ENCODE results near the gene PDIA2.

The PDIA2 gene

DNA sequence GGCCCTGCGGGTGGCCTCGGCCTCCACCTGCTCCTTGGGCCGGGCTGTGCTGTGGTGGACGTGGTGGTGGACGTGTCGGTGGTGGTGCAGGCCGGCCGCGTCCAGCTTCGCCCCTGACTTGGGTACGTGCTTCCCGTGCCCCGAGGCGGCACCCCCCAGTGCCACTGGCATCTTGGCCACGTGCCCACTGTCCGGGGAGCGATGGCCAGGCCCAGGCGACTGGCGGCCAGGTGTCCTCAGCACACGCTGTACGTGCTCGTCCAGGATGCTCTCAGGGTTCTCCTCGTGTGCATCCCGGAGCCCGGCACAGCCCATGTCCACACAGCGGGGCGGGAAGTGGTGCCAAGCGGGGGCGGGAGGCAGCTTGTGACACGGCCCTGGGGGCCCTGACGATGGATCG lies 14.9 kb downstream of the PDIA2 start:
- DNase-seq (ENCODE audit: low read depth in 2 of 2) = no peak

DNA sequence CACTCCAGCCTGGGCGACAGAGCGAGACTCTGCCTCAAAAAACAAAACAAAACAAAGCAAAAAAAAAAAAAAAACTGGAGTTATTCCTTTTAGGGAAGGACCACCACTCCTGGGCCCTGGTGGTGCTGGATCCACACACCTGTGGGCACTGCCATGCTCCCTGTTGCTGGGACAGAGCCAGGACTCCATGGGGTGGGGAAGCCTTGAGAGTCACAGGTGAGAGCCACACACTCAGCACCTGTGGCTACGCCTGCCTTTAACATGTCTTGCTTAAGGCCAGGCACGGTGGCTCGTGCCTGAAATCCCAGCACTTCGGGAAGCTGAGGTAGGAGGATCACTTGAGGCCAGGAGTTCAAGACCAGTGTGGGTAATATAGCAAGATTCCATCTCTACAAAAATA lies 18.3 kb downstream of the PDIA2 start:
- no peak for DNase-seq (ENCODE audit: low read depth in 2 of 2)

DNA sequence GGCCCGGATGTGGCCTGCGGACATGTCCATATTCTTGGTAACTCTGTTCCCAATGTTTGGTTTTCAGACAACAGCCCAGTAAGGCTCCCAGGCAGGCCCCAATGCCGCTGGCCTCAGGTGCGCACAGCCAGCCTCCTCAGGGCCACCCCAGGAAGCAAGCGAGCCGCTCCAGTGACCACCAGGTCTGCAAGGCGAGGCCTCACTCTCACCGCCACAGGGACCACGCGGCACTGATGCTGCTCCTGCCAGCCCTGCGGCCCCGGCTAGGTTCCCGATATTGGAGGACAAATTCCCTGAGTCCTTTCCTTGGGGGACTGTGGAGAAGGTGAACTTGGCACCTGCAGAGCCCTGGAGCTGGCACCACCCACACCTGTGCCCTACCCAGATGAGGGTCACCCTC lies 19.0 kb downstream of the PDIA2 start:
- DNase-seq (ENCODE audit: low read depth in 2 of 2) = no peak

DNA sequence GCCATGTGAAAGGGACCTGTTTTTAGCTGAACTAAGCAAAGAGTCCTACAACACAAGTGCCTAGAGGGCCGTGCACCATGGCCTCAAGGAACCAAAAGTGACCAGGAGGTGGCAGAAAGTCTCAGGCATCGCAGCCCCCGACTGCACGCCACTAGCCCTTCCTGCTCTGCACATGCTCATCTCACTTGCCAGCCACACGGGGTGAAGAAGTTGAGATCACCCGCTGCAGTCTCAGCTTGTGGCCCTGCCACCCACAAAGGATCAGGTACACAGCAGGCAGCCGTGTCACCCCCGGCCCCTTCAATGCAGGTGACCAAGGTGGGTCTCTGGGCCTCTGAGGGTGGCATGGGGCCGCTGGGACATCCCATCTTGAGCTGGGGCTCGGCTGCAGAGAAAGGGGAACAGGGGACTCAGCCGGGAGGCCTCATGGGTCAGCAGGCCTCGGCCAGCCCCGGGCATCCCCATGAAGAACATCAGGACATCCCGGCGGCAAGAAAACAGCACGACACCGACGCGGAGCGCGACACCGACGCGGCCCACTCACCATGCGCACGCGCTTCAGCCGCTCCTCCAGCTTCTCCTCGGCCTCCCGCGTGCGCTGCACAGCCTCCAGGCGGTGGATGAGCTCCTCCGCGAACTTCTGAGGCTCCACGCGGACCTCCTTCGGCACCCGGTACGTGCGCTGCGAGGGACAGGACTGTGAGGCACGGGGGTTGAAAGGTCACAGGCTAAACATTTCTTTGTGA lies 21.0 kb downstream of the PDIA2 start:
- DNase-seq (ENCODE audit: low read depth in 2 of 2) = no peak

GRCh38 chr16:305916-306626 lies 23.1 kb downstream of the PDIA2 start:
- no peak for DNase-seq (ENCODE audit: low read depth in 2 of 2)

- DNase-seq (ENCODE audit: low read depth in 2 of 2) = no peak
Observed at GRCh38 chr16:306911-307370, 24.0 kb downstream of the PDIA2 start.

- no peak for DNase-seq (ENCODE audit: low read depth in 2 of 2)
Observed at GRCh38 chr16:307691-308312, 24.8 kb downstream of the PDIA2 start.

DNA sequence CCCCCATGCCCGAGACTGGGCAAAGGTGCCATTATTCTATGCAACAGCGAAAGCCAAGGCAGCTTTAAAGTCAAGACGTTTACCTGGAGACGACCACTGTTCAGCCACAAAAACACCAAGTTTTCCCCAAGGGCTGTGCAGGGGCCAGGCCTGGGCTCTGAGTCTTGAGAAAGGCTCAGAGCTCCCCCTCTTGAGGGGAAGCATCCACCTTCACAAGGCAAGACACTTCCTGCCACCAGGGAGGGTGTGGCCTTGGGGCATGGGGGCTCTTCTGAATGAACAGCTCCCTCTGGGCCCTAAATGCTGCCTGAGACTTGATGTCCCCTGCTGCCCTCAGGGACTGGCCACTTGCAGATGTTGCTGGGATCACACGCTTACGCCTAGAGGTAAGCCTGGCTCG lies 26.5 kb downstream of the PDIA2 start:
- DNase-seq (ENCODE audit: low read depth in 2 of 2) = no peak

DNA sequence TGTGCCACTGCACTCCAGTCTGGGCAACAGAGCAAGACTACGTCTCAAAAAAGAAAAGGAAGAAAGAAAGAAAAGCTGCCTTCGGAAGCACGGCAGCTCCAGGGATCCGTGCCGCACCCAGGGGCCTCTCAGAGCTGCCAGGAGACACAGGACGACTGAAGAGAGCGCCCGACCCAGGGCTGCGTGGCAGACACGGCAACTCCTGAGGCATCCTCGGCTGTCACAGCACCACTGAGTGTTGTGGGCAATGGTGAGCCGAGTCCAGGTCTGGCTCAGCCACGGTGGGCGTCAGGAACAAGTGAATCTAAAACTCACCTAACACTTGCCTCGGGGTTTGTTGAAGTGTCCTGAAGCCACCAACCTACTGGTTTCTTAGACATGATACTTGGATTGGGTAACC lies 28.8 kb downstream of the PDIA2 start:
- no peak for DNase-seq (ENCODE audit: low read depth in 2 of 2)

GRCh38 chr16:314351-314750 lies 31.4 kb downstream of the PDIA2 start:
- no peak for DNase-seq (ENCODE audit: low read depth in 2 of 2)

- DNase-seq (ENCODE audit: low read depth in 2 of 2) = no peak
Observed at GRCh38 chr16:314795-315299, 31.9 kb downstream of the PDIA2 start.

- no peak for DNase-seq (ENCODE audit: low read depth in 2 of 2)
Observed at GRCh38 chr16:316741-317464, 33.9 kb downstream of the PDIA2 start.

- DNase-seq (ENCODE audit: low read depth in 2 of 2) = no peak
Observed at GRCh38 chr16:317583-317982, 34.6 kb downstream of the PDIA2 start.

- no peak for DNase-seq (ENCODE audit: low read depth in 2 of 2)
Observed at GRCh38 chr16:318628-319027, 35.7 kb downstream of the PDIA2 start.

DNA sequence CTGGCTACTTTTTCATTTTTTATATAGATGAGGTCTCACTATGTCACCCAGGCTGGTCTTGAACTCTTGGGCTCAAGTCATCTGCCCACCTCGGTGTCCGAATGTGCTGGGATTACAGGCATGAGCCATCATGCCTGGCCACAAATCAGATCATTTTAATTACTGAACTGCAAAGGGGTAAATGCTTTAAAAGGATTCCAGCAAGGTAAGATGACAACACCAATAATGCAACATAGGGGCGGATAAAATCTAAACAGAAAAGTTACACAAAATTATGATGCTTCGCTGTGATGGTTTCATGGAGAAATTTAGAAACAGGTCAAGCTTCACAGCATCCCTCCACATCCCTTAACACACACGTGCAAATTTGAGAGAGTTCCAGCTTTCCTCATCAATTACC lies 37.2 kb downstream of the PDIA2 start:
- no peak for DNase-seq (ENCODE audit: low read depth in 2 of 2)

DNA sequence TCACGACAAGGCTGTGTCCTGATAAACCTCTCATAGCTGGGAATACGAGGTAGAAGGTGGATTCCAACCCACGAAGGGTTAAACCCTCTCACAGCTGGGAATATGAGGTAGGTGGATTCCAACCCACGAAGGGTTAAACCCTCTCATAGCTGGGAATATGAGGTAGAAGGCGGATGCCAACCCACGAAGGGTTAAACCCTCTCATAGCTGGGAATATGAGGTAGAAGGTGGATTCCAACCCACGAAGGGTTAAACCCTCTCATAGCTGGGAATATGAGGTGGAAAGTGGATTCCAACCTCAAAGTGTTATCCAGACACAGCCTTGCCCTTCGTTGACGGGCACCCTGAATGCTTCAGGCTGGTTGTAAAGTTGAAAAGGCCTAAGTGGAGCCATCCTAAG lies 38.6 kb downstream of the PDIA2 start:
- no peak for DNase-seq (ENCODE audit: low read depth in 2 of 2)

GRCh38 chr16:322476-323143 lies 39.6 kb downstream of the PDIA2 start:
- DNase-seq (ENCODE audit: low read depth in 2 of 2) = no peak

- no peak for DNase-seq (ENCODE audit: low read depth in 2 of 2)
Observed at GRCh38 chr16:324201-324450, 41.2 kb downstream of the PDIA2 start.

DNA sequence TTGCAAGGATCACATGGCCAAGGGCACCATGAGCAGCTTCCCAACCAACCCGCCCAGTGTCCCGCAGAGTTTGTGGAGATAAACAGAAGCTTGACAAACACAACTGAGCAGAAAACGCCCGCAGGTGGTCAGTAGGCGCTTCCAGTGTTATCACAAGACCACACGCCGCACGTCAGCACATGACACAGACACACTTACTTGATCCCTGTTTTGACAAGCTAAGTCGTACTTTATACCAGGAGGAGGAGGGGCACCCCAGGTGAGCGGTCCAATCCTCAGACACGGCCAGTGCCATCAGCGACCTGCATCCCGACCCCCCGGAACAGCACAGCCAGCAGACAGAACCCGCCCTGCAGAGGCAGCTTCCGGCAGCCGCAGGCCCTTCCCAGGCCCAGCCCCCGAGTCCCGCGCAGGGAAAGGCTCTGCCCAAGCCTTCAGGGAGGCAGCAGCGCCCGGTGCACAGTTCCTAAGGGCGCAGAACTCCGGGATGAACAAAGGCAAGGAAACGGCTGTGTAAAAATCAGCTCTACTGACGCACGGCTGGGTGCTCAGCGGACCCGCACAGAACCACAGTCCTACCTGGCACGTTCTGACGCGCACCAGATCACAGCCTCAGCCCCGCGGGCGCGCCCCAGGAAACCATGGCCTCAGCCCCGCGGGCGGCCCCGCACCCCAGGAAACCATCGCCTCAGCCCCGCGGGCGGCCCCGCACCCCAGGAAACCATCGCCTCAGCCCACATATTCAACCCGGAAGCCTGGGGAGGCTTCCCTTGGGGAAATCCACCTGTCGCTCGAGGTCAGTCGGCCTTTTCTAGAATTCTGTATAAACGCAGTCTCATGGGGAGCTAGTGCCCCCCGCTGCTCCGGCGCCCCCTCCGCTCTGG lies 41.7 kb downstream of the PDIA2 start:
- DNase-seq (ENCODE audit: low read depth in 2 of 2) = no peak

DNA sequence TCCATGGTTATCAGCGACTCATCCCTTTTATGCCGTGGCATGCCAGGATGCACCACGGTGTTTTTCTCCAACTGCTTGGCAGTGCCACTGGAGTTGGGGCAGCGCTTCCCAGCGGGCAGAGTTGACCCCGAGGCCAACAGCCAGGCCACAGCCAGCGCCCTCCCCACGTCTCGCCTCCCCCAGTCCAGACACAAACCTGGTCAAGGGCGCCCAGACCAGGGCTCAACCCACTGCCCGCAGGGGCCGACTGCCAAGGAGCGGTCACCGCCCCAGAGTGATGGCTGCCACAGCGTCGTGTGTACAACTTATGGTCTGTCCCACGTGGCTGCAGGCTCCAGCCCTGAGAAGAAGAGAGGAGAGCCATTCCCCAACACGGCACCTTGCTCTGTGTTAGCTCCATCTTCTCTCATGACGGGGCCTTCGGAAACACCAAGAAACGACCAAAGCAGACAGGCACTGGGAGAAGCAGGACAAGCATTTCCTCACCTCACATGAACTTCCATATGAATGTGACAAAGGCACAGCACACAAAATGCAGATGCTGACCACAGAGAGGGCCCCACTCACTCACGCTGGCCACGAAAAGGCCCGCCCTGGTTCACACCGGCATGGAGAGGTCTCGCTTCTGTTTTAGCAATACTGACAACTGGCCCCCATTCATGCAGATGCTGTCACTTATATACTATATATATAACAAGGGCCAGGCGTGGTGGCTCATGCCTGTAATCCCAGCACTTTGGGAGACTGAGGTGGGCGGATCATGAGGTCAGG lies 42.6 kb downstream of the PDIA2 start:
- DNase-seq (ENCODE audit: low read depth in 2 of 2) = no peak
